HepG2 (cell line): ENCODE measurements around the gene ITPR1. TPM values are rescaled to one million over a fixed set of nuclear protein-coding genes. Genes with fewer than 3 reads are reported as not detected.

Experiments
- GPN1 ChIP-seq: sonication (generic); formaldehyde crosslinking; IDR thresholded peaks from 2 replicates; pipeline ENCODE4 v1.5.1; 2020; ENCODE audit warnings: missing genetic modification reagents, borderline replicate concordance
- HDAC1 ChIP-seq: sonication (generic); formaldehyde crosslinking; IDR thresholded peaks from 2 replicates; pipeline ENCODE4 v1.5.1; 2020; ENCODE audit warnings: mild to moderate bottlenecking, missing genetic modification reagents
- HMGXB4 ChIP-seq, 2 experiments: sonication (generic) in 1 of 2; formaldehyde crosslinking in 1 of 2; IDR thresholded peaks; 2 replicates each; pipeline versions ENCODE4 v1.4.0 to v1.6.1; 2018 to 2020; ENCODE audit warnings: missing genetic modification reagents in 2 of 2, borderline replicate concordance in 1 of 2, low read depth in 1 of 2, mild to moderate bottlenecking in 1 of 2, missing biosample characterization in 1 of 2
- ISX ChIP-seq: sonication (generic); formaldehyde crosslinking; conservative IDR thresholded peaks from 2 replicates; pipeline ENCODE4 v1.5.0; 2020; ENCODE audit warnings: missing genetic modification reagents
- KDM2A ChIP-seq: sonication (generic); formaldehyde crosslinking; IDR thresholded peaks from 2 replicates; pipeline ENCODE4 v1.4.0; 2020; ENCODE audit warnings: low read depth, missing genetic modification reagents, borderline replicate concordance
- NR2C2 ChIP-seq: sonication (generic); formaldehyde crosslinking; IDR thresholded peaks from 2 replicates; pipeline ENCODE4 v1.4.0; 2020; ENCODE audit warnings: missing genetic modification reagents, mild to moderate bottlenecking, moderate library complexity, borderline replicate concordance
- PHB2 ChIP-seq: fragments of 450-650 bp; IDR thresholded peaks from 2 replicates; pipeline ENCODE4 v1.6.1; 2018; ENCODE audit not compliant: partially characterized antibody
- SIX4 ChIP-seq: sonication (generic); formaldehyde crosslinking; IDR thresholded peaks from 2 replicates; pipeline ENCODE4 v1.4.0; 2020; ENCODE audit warnings: missing genetic modification reagents
- SKI ChIP-seq: fragments of 450-650 bp; IDR thresholded peaks from one replicate; pipeline ENCODE4 v1.6.1; 2018; ENCODE audit warnings: mild to moderate bottlenecking; ENCODE audit not compliant: partially characterized antibody
- SPEN ChIP-seq: sonication (generic); formaldehyde crosslinking; IDR thresholded peaks from 2 replicates; pipeline ENCODE4 v1.5.1; 2020; ENCODE audit warnings: low read depth, mild to moderate bottlenecking, missing genetic modification reagents
- SUZ12 ChIP-seq: fragments of 150-350 bp; IDR thresholded peaks from 2 replicates; pipeline ENCODE4 v1.6.1; 2014; ENCODE audit warnings: low read depth, low read length
- TP53 ChIP-seq: sonication (generic); formaldehyde crosslinking; conservative IDR thresholded peaks from 2 replicates; pipeline ENCODE4 v1.4.0; 2020; ENCODE audit warnings: missing genetic modification reagents
- ZBTB7B ChIP-seq: sonication (generic); formaldehyde crosslinking; IDR thresholded peaks from 2 replicates; pipeline ENCODE4 v1.4.0; 2020; ENCODE audit warnings: missing genetic modification reagents
- ZNF10 ChIP-seq: sonication (generic); formaldehyde crosslinking; IDR thresholded peaks from 2 replicates; pipeline ENCODE4 v1.4.0; 2020; ENCODE audit warnings: mild to moderate bottlenecking, low read depth, missing genetic modification reagents, borderline replicate concordance
- ZNF30 ChIP-seq: sonication (generic); formaldehyde crosslinking; IDR thresholded peaks from 2 replicates; pipeline ENCODE4 v1.5.0; 2020; ENCODE audit warnings: mild to moderate bottlenecking, missing genetic modification reagents
- ZNF362 ChIP-seq: sonication (generic); formaldehyde crosslinking; IDR thresholded peaks from 2 replicates; pipeline ENCODE4 v1.4.0; 2020; ENCODE audit warnings: missing genetic modification reagents, mild to moderate bottlenecking, borderline replicate concordance
- ZNF383 ChIP-seq: sonication (generic); formaldehyde crosslinking; IDR thresholded peaks from 2 replicates; pipeline ENCODE4 v1.4.0; 2020; ENCODE audit warnings: missing genetic modification reagents, mild to moderate bottlenecking, borderline replicate concordance
- ZNF709 ChIP-seq: sonication (generic); formaldehyde crosslinking; IDR thresholded peaks from 2 replicates; pipeline ENCODE4 v1.5.0; 2020; ENCODE audit warnings: mild to moderate bottlenecking, missing genetic modification reagents
- ZNF724P ChIP-seq: sonication (generic); formaldehyde crosslinking; IDR thresholded peaks from 2 replicates; pipeline ENCODE4 v1.8.0; 2022; ENCODE audit warnings: missing genetic modification reagents, borderline replicate concordance
- ZNF737 ChIP-seq: sonication (generic); formaldehyde crosslinking; IDR thresholded peaks from 2 replicates; pipeline ENCODE4 v1.5.0; 2020; ENCODE audit warnings: missing genetic modification reagents, mild to moderate bottlenecking, borderline replicate concordance
- ZNF746 ChIP-seq: sonication (generic); formaldehyde crosslinking; IDR thresholded peaks from 2 replicates; pipeline ENCODE4 v1.8.0; 2022; ENCODE audit warnings: mild to moderate bottlenecking, missing genetic modification reagents
- ZNF749 ChIP-seq: sonication (generic); formaldehyde crosslinking; IDR thresholded peaks from 2 replicates; pipeline ENCODE4 v1.8.0; 2022; ENCODE audit warnings: mild to moderate bottlenecking, missing genetic modification reagents, moderate library complexity, borderline replicate concordance
- polyA plus RNA-seq, 8 experiments: library from polyadenylated mRNA; depleted of rRNA in 3 of 8; stranded (reverse) in 7 of 8; unstranded in 1 of 8; fragments of >200 nt; fragmentation: Illumina TruSeq in 4 of 8; extraction: Trizol in 4 of 8; gene quantifications; 2 replicates each; pipeline versions ENCODE4 v1.2.1 to v1.2.3, GENCODE V29; 2011 to 2016; ENCODE audit warnings: low read depth in 4 of 8, missing spikeins in 1 of 8, mixed read lengths in 1 of 8; ENCODE audit not compliant: insufficient read depth in 1 of 8
- total RNA-seq, 5 experiments: library from RNA; depleted of rRNA; stranded (reverse); fragments of >200 nt; fragmentation: Illumina TruSeq; extraction: Trizol; gene quantifications; 2 replicates each; pipeline ENCODE4 v1.2.3, GENCODE V29; 2016; ENCODE audit warnings: low read depth in 1 of 5
- TF ChIP-seq, protein P1 (sequence below): sonication (generic); formaldehyde crosslinking; IDR thresholded peaks from 2 replicates; pipeline ENCODE4 v1.4.0; 2020; ENCODE audit warnings: mild to moderate bottlenecking, missing genetic modification reagents
- TF ChIP-seq, protein P2 (sequence below): sonication (generic); formaldehyde crosslinking; IDR thresholded peaks from 2 replicates; pipeline ENCODE4 v1.4.0; 2020; ENCODE audit warnings: mild to moderate bottlenecking, missing genetic modification reagents

The ITPR1 gene
- total and polyA plus RNA-seq, 2 of the 13 experiments (the other 11 are each of a cell fraction or from before 2014, with no cell fraction given) = 10.0 to 11.4 TPM

GRCh38 chr3:4512895-4513616 is 19.9 kb downstream of the ITPR1 start (continued):
- TF ChIP-seq ZNF737 (CRISPR knock-in tag) = no peak
- no peak for TF ChIP-seq GPN1 (CRISPR knock-in tag)
- no peak for TF ChIP-seq ZBTB7B
- no peak for TF ChIP-seq TP53
- no peak for TF ChIP-seq ZNF383 (CRISPR knock-in tag)
- no peak for TF ChIP-seq HMGXB4 (CRISPR knock-in tag; IDR thresholded peaks at IDR 0.05; ENCODE audit: borderline replicate concordance in 1 of 2, low read depth in 1 of 2)
- no peak for TF ChIP-seq ZNF362 (CRISPR knock-in tag)
- no peak for TF ChIP-seq SIX4 (CRISPR knock-in tag)
- TF ChIP-seq HDAC1 (CRISPR knock-in tag) = no peak; the same call in 1 of the 2 replicates
- TF ChIP-seq, protein P1, sequence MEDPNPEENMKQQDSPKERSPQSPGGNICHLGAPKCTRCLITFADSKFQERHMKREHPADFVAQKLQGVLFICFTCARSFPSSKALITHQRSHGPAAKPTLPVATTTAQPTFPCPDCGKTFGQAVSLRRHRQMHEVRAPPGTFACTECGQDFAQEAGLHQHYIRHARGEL (CRISPR knock-in tag) = no peak
- TF ChIP-seq, protein P2, sequence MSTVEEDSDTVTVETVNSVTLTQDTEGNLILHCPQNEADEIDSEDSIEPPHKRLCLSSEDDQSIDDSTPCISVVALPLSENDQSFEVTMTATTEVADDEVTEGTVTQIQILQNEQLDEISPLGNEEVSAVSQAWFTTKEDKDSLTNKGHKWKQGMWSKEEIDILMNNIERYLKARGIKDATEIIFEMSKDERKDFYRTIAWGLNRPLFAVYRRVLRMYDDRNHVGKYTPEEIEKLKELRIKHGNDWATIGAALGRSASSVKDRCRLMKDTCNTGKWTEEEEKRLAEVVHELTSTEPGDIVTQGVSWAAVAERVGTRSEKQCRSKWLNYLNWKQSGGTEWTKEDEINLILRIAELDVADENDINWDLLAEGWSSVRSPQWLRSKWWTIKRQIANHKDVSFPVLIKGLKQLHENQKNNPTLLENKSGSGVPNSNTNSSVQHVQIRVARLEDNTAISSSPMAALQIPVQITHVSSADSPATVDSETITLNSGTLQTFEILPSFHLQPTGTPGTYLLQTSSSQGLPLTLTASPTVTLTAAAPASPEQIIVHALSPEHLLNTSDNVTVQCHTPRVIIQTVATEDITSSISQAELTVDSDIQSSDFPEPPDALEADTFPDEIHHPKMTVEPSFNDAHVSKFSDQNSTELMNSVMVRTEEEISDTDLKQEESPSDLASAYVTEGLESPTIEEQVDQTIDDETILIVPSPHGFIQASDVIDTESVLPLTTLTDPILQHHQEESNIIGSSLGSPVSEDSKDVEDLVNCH (CRISPR knock-in tag) = no peak
- no peak for TF ChIP-seq SPEN (CRISPR knock-in tag)
- no peak for TF ChIP-seq SKI
- no peak for TF ChIP-seq ZNF724P
- TF ChIP-seq ZNF709 (CRISPR knock-in tag) = no peak
- no peak for TF ChIP-seq NR2C2 (CRISPR knock-in tag)
- TF ChIP-seq ZNF746 = no peak
- no peak for TF ChIP-seq ISX (CRISPR knock-in tag)
- TF ChIP-seq ZNF30 (CRISPR knock-in tag) = no peak
- no peak for TF ChIP-seq SUZ12
- no peak for TF ChIP-seq PHB2
- TF ChIP-seq ZNF10 (CRISPR knock-in tag) = no peak
- TF ChIP-seq ZNF749 (CRISPR knock-in tag) = no peak
- TF ChIP-seq KDM2A = peak; percentile 22; the same call in 1 of the 2 replicates
